ENCODE measurements around the gene THYN1. TPM values are rescaled to one million over a fixed set of nuclear protein-coding genes. Genes with fewer than 3 reads are reported as not detected.

The THYN1 gene
- total and polyA plus RNA-seq, 9 donors: 41.0 to 91.8 (median 59.6) TPM

- WGBS, 3 donors: 79 to 92% (median 84%) methylated on average over 15 of the region's 15 CpGs
- intact Hi-C loops (cut with DNase I): no loop called here
These were observed 39.5 kb upstream of the THYN1 start for GRCh38 chr11:134292661-134293060.

GRCh38 chr11:134291196-134291595, 38.0 kb upstream of the THYN1 start:
- intact Hi-C loops (cut with DNase I): no loop called here
- H3K27ac ChIP-seq: no peak overlapping the region
- no peak for DNase-seq
- no peaks in the 10 kb centered on the region for H3K36me3 ChIP-seq
- H3K27me3 ChIP-seq: no peaks in the 10 kb centered on the region
- H3K9me3 ChIP-seq: no peaks in the 10 kb centered on the region
- no peak overlapping the region for H3K4me3 ChIP-seq
- H3K4me1 ChIP-seq (ENCODE audit: insufficient read depth): no peaks in the 10 kb centered on the region
- whole genome bisulfite sequencing, 3 donors: 85 to 95% (median 88%) methylated on average over 6 of the region's 6 CpGs
- TF ChIP-seq POLR2A (IDR thresholded peaks at IDR 0.05) (no peak), CTCF (IDR thresholded peaks at IDR 0.05) (no peak), EP300 (IDR thresholded peaks at IDR 0.05) (no peak)

More at GRCh38 chr11:134292661-134293060, 39.5 kb upstream of the THYN1 start:
- DNase-seq: no peak
- Histone ChIP-seq H3K9me3 (no peaks in the 10 kb centered on the region), H3K4me3 (no peak overlapping the region), H3K4me1 (ENCODE audit: insufficient read depth) (no peaks in the 10 kb centered on the region), H3K27me3 (no peaks in the 10 kb centered on the region), H3K27ac (no peak overlapping the region), H3K36me3 (no peaks in the 10 kb centered on the region)
- TF ChIP-seq EP300 (IDR thresholded peaks at IDR 0.05) (no peak), CTCF (IDR thresholded peaks at IDR 0.05) (no peak)

- TF ChIP-seq POLR2A (IDR thresholded peaks at IDR 0.05) (no peak), CTCF (IDR thresholded peaks at IDR 0.05) (no peak), EP300 (IDR thresholded peaks at IDR 0.05) (no peak)
- Histone ChIP-seq H3K27ac (no peak overlapping the region), H3K9me3 (no peaks in the 10 kb centered on the region), H3K4me1 (ENCODE audit: insufficient read depth) (no peaks in the 10 kb centered on the region), H3K27me3 (no peaks in the 10 kb centered on the region), H3K36me3 (no peaks in the 10 kb centered on the region), H3K4me3 (no peak overlapping the region)
- intact Hi-C loops (cut with DNase I): no loop called here
- no peak for DNase-seq
- 88 to 93% (median 90%) methylated on average over 7 of the region's 7 CpGs for WGBS, 3 donors
These were observed 37.5 kb upstream of the THYN1 start for GRCh38 chr11:134290646-134291045.

- Histone ChIP-seq H3K27ac (no peak overlapping the region), H3K36me3 (no peaks in the 10 kb centered on the region), H3K27me3 (no peaks in the 10 kb centered on the region), H3K9me3 (no peaks in the 10 kb centered on the region), H3K4me1 (ENCODE audit: insufficient read depth) (no peaks in the 10 kb centered on the region), H3K4me3 (no peak overlapping the region)
- 7 to 14% (median 14%) methylated on average over 12 of the region's 12 CpGs for WGBS, 3 donors
- DNase-seq: no peak
- no peak for TF ChIP-seq POLR2A (IDR thresholded peaks at IDR 0.05)
- no peak for TF ChIP-seq EP300 (IDR thresholded peaks at IDR 0.05)
- TF ChIP-seq CTCF (IDR thresholded peaks at IDR 0.05): no peak
- intact Hi-C loops (cut with DNase I): no loop called here
These were observed 36.6 kb upstream of the THYN1 start for GRCh38 chr11:134289789-134290188.

- Histone ChIP-seq H3K9me3 (no peaks in the 10 kb centered on the region), H3K27me3 (no peaks in the 10 kb centered on the region), H3K27ac (no peak overlapping the region), H3K4me1 (ENCODE audit: insufficient read depth) (no peaks in the 10 kb centered on the region), H3K36me3 (no peaks in the 10 kb centered on the region), H3K4me3 (no peak overlapping the region)
- no peak for DNase-seq
- intact Hi-C loops (cut with DNase I): no loop called here
- WGBS, 3 donors: 61 to 70% (median 69%) methylated on average over 4 of the region's 4 CpGs
- TF ChIP-seq EP300 (IDR thresholded peaks at IDR 0.05) (no peak), POLR2A (IDR thresholded peaks at IDR 0.05) (no peak), CTCF (IDR thresholded peaks at IDR 0.05) (no peak)
These were observed 36.0 kb upstream of the THYN1 start for GRCh38 chr11:134289167-134289566.

Measured in ovary (tissue), 9 donors.